Measurements from ENCODE around the gene MBTPS1.

Gene MBTPS1

GRCh38 chr16:84052071-84052622, 64.6 kb downstream of the MBTPS1 start:
- DNase-seq (ENCODE audit: low read depth): no peak

GRCh38 chr16:84050316-84050715, 66.4 kb downstream of the MBTPS1 start:
- no peak for DNase-seq (ENCODE audit: low read depth)

GRCh38 chr16:84049403-84050060, 67.2 kb downstream of the MBTPS1 start:
- DNase-seq (ENCODE audit: low read depth): no peak

- no peak for DNase-seq (ENCODE audit: low read depth)
Measured at GRCh38 chr16:84048871-84049270, 67.9 kb downstream of the MBTPS1 start.

DNA sequence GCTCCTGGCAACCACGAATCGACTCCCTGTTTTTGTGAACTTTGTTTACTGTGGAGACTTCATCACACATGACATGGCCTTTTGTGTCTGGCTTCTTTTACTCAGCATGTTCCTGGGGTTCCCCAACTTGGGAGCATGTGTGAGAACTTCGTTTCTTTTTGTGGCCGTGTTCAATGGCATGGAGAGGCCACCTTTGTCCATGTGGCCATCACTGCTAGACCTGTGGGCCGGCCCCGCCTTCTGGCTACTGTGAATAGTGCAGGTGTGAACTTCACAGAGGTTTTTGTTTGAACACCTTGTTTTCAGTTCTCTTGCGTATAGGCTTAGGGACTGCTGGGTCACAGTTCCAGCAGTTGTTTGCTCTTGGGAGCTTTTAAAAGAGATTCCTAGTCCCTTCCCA, 68.5 kb downstream of the MBTPS1 start:
- DNase-seq (ENCODE audit: low read depth): no peak

GRCh38 chr16:84047626-84048025, 69.1 kb downstream of the MBTPS1 start:
- no peak for DNase-seq (ENCODE audit: low read depth)

DNA sequence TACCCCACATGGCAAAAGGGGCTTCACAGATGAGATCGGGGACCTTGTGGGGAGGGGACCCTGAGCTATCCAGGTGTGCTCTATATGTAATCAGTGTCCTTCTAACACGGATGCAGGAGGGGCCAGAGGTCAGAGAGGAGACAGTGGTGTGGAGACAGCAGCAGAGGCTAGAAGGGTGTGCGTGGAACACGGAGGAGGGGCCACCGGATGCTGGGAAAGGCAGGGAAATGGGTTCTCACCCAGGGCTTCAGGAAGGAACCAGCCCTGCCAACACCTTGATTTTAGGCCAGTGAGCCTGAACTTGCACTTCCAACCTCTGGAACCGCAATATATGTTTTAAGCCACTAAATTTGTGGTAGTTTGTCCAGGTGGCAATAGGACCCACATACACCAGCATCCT, 69.5 kb downstream of the MBTPS1 start:
- no peak for DNase-seq (ENCODE audit: low read depth)

DNA sequence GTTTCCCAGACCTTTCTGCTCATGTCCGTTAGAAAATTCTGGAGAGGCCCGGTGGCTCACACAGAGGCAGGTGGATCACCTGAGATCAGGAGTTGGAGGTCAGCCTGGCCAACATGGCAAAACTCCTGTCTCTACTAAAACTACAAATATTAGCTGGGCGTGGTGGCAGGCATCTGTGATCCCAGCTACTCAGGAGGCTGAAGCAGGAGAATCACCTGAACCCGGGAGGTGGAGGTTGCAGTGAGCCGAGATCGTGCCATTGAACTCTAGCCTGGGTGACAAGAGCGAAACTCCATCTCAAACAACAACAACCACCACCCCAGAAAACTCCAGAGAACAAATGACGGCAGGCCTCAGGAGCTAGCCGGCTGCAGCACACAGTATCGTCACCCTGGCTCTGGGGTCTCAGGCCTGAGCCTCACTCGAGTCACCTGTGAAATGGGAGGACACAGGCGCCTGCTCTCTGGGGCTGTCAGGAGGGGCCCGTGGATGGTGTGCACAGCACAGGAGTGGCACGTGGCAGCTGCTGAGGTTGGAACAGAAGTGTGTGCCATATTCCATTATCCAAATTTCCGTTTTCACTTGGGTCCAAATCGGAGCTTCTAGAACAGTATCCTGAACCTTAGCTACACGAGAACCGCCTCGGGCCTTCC, 70.8 kb downstream of the MBTPS1 start:
- no peak for DNase-seq (ENCODE audit: low read depth)

DNA sequence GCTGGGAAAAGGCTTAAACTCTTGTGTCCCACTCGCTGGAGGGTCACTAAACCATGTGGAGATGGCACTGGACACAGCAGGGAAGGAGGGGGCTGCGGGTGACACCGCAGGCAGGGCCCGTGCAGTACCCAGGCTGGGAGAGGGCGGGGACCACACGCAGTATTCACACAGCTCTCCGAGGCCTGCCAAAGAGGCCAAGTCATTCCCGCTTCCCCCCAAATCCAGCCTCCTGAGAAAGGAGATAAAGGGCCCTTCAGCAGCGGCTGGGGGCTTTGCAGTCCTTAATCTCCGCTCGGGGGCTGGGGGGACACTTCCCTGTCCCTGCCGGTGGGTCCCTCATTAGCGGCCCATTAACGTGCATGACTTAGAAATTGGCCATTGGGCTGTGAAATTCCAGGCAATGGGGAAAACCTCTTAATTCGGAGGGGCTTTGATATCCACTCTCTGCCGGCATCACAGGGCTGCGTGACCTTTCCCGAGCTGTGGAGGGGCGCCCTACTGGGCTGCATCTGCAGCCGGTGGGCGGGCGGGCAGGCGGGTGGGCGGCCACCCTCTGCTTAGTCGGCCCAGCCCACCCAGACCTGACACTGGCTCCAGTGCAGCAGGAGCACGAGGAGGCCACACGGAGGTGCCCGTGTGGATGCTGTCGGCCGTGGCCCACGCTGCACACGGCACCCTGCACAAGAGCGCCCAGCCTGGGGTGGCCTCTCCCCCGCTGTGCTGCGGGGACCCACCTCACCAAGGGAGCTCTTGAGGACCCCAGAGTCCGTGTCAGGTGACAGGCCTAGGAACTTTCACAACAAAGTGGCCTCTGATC, 71.5 kb downstream of the MBTPS1 start:
- DNase-seq (ENCODE audit: low read depth): no peak

GRCh38 chr16:84044118-84044488, 72.6 kb downstream of the MBTPS1 start:
- no peak for DNase-seq (ENCODE audit: low read depth)

GRCh38 chr16:84043486-84044117, 73.1 kb downstream of the MBTPS1 start:
- no peak for DNase-seq (ENCODE audit: low read depth)

DNA sequence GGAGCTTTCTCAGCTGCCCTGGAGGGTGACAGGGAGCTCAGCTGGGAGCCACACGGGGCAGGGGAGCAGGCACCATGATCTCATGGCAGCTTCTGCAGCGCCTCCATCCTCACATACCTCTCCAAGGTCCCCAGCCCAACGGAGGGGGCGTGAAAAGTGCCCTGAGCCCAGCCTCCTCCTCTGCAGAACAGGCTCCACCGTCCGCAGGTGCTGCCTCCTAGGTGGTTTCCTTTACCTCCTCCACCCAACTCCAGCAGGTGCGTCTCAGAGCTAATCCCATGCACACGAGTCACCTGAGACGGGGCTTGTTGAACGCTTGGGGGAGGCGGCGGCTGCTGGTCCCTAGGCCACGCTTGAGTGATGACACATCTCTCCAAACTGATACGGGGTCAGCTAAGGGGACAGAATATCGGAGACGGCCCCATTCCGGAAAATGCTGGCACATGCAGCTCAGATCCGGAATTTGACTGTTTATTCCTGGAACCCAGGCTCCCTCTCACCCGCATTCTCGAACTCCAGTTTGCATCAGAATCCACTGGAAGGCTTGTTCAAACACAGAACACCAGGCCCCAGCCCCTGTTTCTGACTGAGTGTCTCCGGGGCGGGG, 73.8 kb downstream of the MBTPS1 start:
- DNase-seq (ENCODE audit: low read depth): no peak

- no peak for DNase-seq (ENCODE audit: low read depth)
Measured at GRCh38 chr16:84042308-84042878, 74.3 kb downstream of the MBTPS1 start, which contains the start of gene SLC38A8. Gene SLC38A8, minus strand, starts transcription at chr16:84042795. Its CDS starts 638 bp downstream, at chr16:84042157.

GRCh38 chr16:84041881-84042280, 74.9 kb downstream of the MBTPS1 start:
- DNase-seq (ENCODE audit: low read depth): no peak

- no peak for DNase-seq (ENCODE audit: low read depth)
Measured at GRCh38 chr16:84040823-84041820, 75.6 kb downstream of the MBTPS1 start.

GRCh38 chr16:84040226-84040822, 76.4 kb downstream of the MBTPS1 start:
- no peak for DNase-seq (ENCODE audit: low read depth)

- no peak for DNase-seq (ENCODE audit: low read depth)
Measured at GRCh38 chr16:84039696-84040095, 77.0 kb downstream of the MBTPS1 start.

DNA sequence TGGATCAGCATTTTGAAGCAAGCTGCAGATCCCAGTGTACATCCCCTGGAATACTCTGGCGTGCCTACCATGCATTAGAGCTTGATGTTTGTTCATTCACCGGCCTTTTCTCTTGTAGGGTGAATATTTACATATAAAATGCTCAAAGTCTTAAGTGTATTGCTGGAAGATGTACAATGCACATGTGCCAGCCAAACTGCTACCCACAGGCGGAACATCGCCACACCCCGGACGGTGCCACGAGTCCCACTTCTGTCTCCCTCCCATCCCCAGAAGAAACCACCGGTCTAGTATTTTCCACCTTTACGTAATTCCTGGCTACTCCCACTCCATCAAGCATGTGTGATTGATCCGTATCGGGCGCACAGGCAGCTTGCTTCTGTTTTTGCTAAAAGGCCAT, 78.3 kb downstream of the MBTPS1 start:
- DNase-seq (ENCODE audit: low read depth): no peak

DNA sequence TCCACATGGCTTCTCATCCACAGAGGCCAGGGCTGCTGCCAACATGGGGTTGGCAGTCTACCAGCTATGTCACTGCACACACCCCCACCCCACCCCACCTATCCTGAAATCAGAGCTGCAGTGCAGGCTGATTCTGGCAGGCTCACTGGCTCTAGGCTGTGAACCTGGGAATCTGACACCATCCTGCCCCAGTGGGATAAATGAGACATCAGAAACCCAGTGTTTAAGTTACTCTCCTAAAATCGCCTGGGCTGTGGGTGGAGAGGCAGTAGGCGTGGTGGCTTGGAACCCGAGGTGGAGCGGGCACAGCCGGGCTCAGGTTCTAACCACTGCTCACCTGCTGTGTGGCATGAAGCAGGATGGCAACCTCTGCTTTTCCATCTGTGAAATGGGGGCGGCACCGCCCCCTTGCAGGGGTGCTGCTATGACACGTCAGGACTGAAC, 79.7 kb downstream of the MBTPS1 start:
- no peak for DNase-seq (ENCODE audit: low read depth)

GRCh38 chr16:84036131-84036530, 80.6 kb downstream of the MBTPS1 start:
- no peak for DNase-seq (ENCODE audit: low read depth)
